ENCODE data around the gene KDM2A.
A peak's percentile ranks its signal among the peaks of the same experiment; 100 is the strongest.
"Not testable (repeated sequence)": the region's sequence is repeated elsewhere in the genome, so short reads cannot be mapped to it uniquely, and the experiment has no call there.

KDM2A gene

DNA sequence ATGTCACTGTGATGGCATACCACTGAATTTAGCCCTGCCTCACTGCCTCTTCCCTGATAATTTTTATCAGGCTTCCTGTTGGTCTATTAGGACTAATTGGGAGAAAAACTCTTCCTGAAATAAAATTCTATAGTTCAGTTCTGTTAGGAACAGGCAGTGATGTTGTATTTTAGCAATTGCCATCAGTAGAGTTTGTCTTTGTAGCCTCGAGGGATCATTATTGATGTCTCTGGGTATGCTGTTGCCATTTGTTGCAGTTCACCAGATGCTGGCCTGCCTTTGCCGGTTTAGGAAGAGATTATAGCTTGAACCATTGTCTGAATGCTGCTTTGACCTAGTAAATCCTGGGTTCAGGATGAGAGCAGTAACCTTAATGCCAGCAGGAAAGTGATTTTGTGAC, 41.0 kb downstream of the KDM2A start:
- no peaks in the 10 kb centered on the region for H3K27me3 Mint-ChIP-seq
- H3K9me3 Mint-ChIP-seq, result no peaks in the 10 kb centered on the region
- H3K36me3 Mint-ChIP-seq (ENCODE audit: insufficient read depth), result peaks cover 21% of the 10 kb centered on the region
- H3K27ac Mint-ChIP-seq (ENCODE audit: low read depth), result peak overlapping the region; percentile 77
- peaks cover 63% of the 10 kb centered on the region for H3K4me1 Mint-ChIP-seq
- ATAC-seq (replicated peaks; ENCODE audit: extremely low read depth, poor library complexity, severe bottlenecking), result no peak
- H3K4me3 Mint-ChIP-seq, result no peak overlapping the region
- no peak for DNase-seq (ENCODE audit: low spot score in 2 of 2)

DNA sequence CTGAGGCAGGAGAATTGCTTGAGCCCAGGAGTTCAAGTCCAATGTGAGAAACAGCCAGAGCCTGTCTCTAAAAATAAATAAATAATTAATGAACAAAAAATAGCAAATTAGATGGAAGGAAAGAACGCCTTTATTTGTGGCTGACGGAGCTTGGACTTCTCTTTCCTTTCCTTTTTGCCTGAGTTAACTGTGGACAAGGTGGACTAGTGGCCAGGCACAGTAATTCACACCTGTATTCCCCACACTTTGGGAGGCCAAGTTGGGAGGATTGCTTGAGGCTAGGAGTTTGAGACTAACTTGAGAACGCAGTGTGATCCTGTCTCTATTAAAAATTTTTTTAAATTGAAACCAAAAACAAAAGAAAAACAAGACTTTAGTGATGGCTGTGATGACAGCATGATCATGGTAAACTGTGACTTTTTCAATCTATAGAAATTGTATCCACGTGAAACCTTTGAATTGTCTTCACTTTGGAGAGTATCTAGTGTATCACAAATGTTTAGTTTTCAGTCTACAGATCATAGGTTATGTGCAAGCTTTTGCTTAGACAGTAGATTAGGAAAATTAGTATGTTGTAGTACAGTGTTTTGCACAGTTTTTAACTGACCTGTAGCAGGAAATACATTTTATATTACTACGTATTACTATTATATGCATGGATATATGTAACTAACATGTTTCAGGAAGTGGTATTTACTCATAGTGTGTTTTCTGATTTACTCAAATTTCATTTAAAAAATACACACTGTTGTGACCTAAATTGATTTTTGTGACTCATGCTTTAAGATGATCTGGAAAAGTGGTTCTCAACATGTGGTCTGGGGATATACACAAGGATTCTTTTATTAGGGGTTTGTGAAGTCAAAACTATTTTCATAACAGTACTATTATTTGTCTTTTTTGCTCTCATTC, 42.1 kb downstream of the KDM2A start:
- Mint-ChIP-seq H3K27me3 (no peaks in the 10 kb centered on the region), H3K27ac (ENCODE audit: low read depth) (peak overlapping the region; percentile 77), H3K36me3 (ENCODE audit: insufficient read depth) (peaks cover 22% of the 10 kb centered on the region), H3K4me3 (no peak overlapping the region), H3K9me3 (no peaks in the 10 kb centered on the region), H3K4me1 (peaks cover 69% of the 10 kb centered on the region)
- ATAC-seq (replicated peaks; ENCODE audit: extremely low read depth, poor library complexity, severe bottlenecking) (peak; percentile 36), DNase-seq (ENCODE audit: low spot score in 2 of 2) (no peak)

DNA sequence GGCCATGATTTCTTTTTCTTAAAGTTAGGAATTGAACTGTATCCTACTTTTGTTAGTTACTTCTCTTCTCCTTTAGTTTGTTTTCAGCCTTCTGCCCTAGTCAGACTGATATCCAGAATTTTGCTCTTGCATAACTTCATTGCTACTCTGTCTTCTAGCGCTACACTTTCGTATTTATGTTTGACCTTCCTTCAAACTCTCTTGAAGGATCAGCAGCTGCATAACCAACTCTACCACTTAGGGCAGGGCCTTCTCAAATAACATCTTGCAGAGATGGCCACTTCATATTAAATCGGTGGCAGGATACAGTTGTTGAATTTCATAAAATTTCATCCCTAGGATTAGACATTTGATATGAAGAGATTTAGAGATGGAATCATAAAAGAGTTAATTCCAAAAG, 43.9 kb downstream of the KDM2A start:
- H3K4me3 Mint-ChIP-seq, result no peak overlapping the region
- H3K4me1 Mint-ChIP-seq, result peaks cover 69% of the 10 kb centered on the region
- no peaks in the 10 kb centered on the region for H3K27me3 Mint-ChIP-seq
- DNase-seq (ENCODE audit: low spot score in 2 of 2) (no peak), ATAC-seq (replicated peaks; ENCODE audit: extremely low read depth, poor library complexity, severe bottlenecking) (no peak)
- H3K27ac Mint-ChIP-seq (ENCODE audit: low read depth), result peak overlapping the region; percentile 67
- peaks cover 20% of the 10 kb centered on the region for H3K36me3 Mint-ChIP-seq (ENCODE audit: insufficient read depth)
- no peaks in the 10 kb centered on the region for H3K9me3 Mint-ChIP-seq

DNA sequence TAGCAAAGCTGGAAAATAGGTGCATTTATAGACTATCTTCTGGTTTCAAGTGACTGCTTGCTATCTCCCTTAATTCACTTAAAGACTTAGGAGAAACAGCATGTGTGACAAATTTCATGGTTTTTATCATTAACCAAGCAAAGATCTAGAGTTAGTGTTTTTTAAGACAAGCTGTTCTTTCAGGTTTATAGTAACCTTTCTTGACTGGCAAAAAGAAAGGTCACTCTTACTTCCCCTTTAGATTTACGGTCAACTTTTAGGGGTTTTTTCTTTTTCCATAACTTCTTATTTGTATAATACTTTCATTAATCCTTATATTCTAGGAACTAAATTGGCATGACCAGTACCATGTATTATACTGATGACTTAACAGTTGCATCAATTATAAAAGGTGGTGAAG, 46.6 kb downstream of the KDM2A start:
- Mint-ChIP-seq H3K4me3 (no peak overlapping the region), H3K9me3 (no peaks in the 10 kb centered on the region), H3K27ac (ENCODE audit: low read depth) (peak overlapping the region; percentile 78), H3K27me3 (no peaks in the 10 kb centered on the region), H3K4me1 (peaks cover 52% of the 10 kb centered on the region), H3K36me3 (ENCODE audit: insufficient read depth) (peaks cover 17% of the 10 kb centered on the region)
- DNase-seq (ENCODE audit: low spot score in 2 of 2) (no peak), ATAC-seq (replicated peaks; ENCODE audit: extremely low read depth, poor library complexity, severe bottlenecking) (no peak)

DNA sequence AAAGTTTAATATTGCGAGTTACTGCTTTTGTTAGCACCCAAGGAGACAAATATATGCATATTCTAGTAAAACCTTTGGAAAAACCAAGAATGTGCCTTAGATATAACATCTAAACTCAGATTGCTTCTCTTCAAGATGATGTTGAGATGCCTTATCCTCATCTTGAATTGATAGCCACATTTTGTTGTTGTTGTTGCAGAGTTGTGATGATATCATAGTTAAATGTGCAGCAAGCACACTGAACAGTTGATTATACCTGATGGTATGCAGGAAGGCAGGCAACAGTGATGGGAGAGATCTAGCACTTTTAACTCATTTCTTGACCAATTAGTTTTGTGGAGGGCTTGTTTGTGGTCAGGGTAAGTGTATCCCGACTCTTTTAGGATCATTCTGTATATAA, 48.0 kb downstream of the KDM2A start:
- ATAC-seq (replicated peaks; ENCODE audit: extremely low read depth, poor library complexity, severe bottlenecking) (no peak), DNase-seq (ENCODE audit: low spot score in 2 of 2) (no peak)
- Mint-ChIP-seq H3K36me3 (ENCODE audit: insufficient read depth) (peaks cover 19% of the 10 kb centered on the region), H3K4me1 (peaks cover 56% of the 10 kb centered on the region), H3K27me3 (no peaks in the 10 kb centered on the region), H3K4me3 (no peak overlapping the region), H3K9me3 (no peaks in the 10 kb centered on the region), H3K27ac (ENCODE audit: low read depth) (no peak overlapping the region)

DNA sequence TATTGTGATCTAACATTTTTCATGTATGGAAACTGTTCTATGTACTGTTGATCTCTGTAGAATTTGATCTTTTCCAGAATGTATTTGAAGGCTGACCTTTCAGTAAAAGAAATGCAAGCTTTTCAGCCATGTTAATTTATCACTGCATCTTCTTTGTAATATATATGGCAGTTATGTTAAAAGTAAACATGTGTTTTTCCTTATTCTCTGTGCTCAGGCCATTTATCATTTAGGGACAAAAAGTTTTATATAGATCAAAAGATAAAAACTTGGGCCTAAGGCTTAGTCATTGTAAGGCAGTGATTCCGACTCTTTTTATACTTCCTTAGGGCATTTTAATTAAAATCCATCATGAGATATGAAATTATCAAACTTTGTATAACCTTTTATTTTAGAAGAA, 48.7 kb downstream of the KDM2A start:
- Mint-ChIP-seq H3K4me3 (no peak overlapping the region), H3K27ac (ENCODE audit: low read depth) (no peak overlapping the region), H3K9me3 (no peaks in the 10 kb centered on the region), H3K4me1 (peaks cover 58% of the 10 kb centered on the region), H3K27me3 (no peaks in the 10 kb centered on the region), H3K36me3 (ENCODE audit: insufficient read depth) (peaks cover 22% of the 10 kb centered on the region)
- ATAC-seq (replicated peaks; ENCODE audit: extremely low read depth, poor library complexity, severe bottlenecking) (no peak), DNase-seq (ENCODE audit: low spot score in 2 of 2) (no peak)

DNA sequence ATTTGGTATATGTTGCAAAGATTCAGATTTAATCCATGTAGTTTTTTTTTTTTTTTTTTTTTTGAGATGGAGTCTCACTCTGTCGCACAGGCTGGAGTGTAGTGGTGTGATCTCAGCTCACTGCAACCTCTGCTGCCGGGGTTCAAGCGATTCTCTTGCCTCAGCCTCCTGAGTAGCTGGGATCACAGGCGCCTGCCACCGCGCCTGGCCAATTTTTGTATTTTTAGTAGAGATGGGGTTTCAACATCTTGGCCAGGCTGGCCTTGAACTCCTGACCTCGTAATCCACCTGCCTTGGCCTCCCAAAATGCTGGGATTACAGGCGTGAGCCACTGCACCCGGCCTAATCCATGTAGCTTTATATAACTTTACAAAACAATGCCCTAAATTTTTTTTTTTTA, 49.8 kb downstream of the KDM2A start:
- Mint-ChIP-seq H3K4me1 (peaks cover 48% of the 10 kb centered on the region), H3K36me3 (ENCODE audit: insufficient read depth) (peaks cover 18% of the 10 kb centered on the region), H3K27ac (ENCODE audit: low read depth) (peak overlapping the region; percentile 89)
- not testable (repeated sequence) for ATAC-seq (replicated peaks; ENCODE audit: extremely low read depth, poor library complexity, severe bottlenecking); H3K4me3 Mint-ChIP-seq; DNase-seq (ENCODE audit: low spot score in 2 of 2); H3K27me3 Mint-ChIP-seq; H3K9me3 Mint-ChIP-seq

DNA sequence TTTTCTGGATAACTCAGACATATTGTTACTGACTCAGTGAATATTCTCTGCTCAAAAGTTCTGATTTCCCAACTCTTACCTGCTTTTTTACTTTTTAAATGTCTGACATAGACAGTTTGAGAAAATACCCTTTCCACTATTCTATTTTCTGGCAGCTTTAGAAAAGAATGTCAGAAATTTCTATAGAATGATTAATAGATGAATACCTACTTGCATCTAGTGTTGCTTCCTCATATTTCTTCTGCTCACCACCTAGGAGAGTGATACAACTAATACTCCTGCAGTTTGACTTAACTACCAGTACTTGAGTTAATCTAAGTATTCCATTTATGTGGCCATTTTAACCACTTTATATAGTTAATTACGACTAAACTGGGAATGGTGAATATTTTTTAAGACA, 55.2 kb downstream of the KDM2A start:
- Mint-ChIP-seq H3K4me1 (peaks cover 61% of the 10 kb centered on the region), H3K27me3 (no peaks in the 10 kb centered on the region), H3K36me3 (ENCODE audit: insufficient read depth) (peaks cover 15% of the 10 kb centered on the region), H3K27ac (ENCODE audit: low read depth) (no peak overlapping the region), H3K4me3 (no peak overlapping the region), H3K9me3 (no peaks in the 10 kb centered on the region)
- DNase-seq (ENCODE audit: low spot score in 2 of 2), result no peak
- ATAC-seq (replicated peaks; ENCODE audit: extremely low read depth, poor library complexity, severe bottlenecking), result no peak

DNA sequence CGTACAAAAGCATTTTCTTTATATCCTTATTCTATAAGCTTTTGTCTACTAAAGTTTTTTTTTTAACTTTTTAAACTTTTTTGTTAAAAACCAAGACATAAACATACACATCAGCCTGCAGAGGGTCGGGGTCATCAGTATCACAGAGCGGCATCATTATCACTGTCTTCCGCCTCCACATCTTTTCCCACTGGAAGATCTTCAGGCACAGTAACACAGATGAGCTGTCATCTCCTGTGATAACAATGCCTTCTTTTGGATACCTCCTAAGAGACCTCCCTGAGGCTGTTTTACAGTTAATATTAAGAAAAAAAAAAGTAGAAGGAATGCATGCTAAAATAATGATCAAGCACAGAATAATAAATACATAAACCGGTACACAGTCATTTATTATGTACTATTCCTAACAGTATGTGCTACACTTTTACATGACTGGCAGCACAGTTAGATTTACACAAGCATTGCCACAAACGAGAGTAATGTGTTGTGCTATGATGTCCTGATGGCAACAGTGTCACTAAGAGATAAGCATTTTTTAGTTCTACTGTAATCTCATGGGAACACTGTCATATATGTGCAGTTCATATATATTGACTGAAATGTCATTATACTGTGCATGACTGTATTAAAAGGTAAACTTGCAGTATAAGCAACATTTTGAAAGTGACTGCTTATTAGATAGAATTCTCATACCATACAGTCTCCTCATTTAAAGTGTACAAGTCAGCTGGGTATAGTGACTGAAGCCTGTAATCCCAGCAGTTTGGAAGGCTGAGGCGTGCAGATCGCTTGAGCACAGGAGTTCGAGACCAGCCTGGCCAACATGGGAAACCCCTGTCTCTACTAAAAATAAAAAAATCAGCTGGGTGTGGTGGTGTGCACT, 58.6 kb downstream of the KDM2A start:
- H3K9me3 Mint-ChIP-seq, result no peaks in the 10 kb centered on the region
- H3K36me3 Mint-ChIP-seq (ENCODE audit: insufficient read depth), result peaks cover 33% of the 10 kb centered on the region
- no peak for DNase-seq (ENCODE audit: low spot score in 2 of 2)
- no peak overlapping the region for H3K4me3 Mint-ChIP-seq
- no peak for ATAC-seq (replicated peaks; ENCODE audit: extremely low read depth, poor library complexity, severe bottlenecking)
- H3K4me1 Mint-ChIP-seq, result peaks cover 41% of the 10 kb centered on the region
- H3K27me3 Mint-ChIP-seq, result no peaks in the 10 kb centered on the region
- no peak overlapping the region for H3K27ac Mint-ChIP-seq (ENCODE audit: low read depth)

DNA sequence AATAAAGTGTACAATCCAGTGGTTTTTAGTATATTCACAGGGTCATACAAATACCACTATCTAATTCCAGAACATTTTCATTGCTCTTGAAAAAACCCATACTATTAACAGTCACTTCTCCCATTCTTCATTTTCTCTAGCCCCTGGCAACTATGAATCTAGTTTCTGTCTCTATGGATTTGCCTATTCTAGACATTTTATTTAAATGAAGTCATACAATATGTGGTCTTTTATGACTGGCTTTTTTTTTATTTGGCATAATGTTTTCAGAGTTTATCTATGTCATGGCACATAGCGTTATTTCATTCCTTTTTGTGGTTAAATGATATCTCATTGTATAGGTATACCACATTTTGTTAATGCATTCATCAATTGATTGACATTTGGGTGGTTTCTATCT, 59.4 kb downstream of the KDM2A start:
- DNase-seq (ENCODE audit: low spot score in 2 of 2) (no peak), ATAC-seq (replicated peaks; ENCODE audit: extremely low read depth, poor library complexity, severe bottlenecking) (no peak)
- Mint-ChIP-seq H3K36me3 (ENCODE audit: insufficient read depth) (peaks cover 38% of the 10 kb centered on the region), H3K27ac (ENCODE audit: low read depth) (peak overlapping the region; percentile 27), H3K4me3 (no peak overlapping the region), H3K27me3 (no peaks in the 10 kb centered on the region), H3K4me1 (peaks cover 41% of the 10 kb centered on the region), H3K9me3 (no peaks in the 10 kb centered on the region)

DNA sequence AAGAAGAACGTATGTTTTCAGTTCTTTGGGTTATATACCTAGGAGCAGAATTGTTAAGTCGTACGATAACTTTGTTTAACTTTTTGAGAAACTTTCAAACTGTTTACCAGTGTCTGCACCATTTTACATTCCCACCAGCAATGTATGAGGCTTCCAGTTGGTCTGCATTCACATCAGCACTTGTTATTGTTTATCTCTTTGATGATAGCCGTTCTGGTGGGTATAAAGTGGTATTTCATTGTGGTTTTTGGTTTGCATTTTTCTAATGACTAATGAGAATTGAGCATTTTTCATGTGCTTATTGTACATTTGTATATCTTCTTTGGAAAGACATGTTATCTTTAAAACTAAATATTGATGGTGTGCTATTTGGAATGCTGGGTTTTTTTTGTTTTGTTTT, 59.8 kb downstream of the KDM2A start:
- DNase-seq (ENCODE audit: low spot score in 2 of 2) (no peak), ATAC-seq (replicated peaks; ENCODE audit: extremely low read depth, poor library complexity, severe bottlenecking) (no peak)
- Mint-ChIP-seq H3K4me3 (no peak overlapping the region), H3K4me1 (peaks cover 41% of the 10 kb centered on the region), H3K36me3 (ENCODE audit: insufficient read depth) (peaks cover 42% of the 10 kb centered on the region), H3K27me3 (no peaks in the 10 kb centered on the region), H3K9me3 (no peaks in the 10 kb centered on the region), H3K27ac (ENCODE audit: low read depth) (peak overlapping the region; percentile 27)

DNA sequence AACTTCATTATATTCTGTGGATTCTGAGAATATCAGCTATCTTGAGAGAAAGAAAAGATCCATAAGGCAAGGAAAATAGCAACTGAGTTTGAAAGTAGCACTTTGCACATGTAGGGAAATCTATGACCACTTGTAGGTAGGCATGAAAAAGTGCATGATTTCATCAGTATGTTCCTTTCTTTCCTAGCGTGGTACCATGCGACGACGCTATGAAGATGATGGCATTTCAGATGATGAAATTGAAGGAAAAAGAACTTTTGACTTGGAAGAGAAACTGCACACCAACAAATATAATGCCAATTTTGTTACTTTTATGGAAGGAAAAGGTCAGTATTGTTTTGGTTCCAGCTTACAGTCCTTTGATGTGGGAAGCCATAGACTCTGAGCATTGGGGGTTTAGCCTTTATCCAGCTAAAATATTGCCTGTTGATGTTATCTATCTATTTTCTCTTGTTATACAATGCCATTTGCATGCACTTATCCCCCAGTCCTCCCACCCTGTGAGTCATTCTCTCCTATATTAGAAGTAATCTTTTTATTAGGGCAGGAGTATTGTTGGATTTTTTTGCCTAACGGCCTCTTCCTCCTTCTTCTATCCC, 60.9 kb downstream of the KDM2A start:
- Mint-ChIP-seq H3K27me3 (no peaks in the 10 kb centered on the region), H3K9me3 (no peaks in the 10 kb centered on the region), H3K4me1 (peaks cover 32% of the 10 kb centered on the region), H3K4me3 (no peak overlapping the region), H3K27ac (ENCODE audit: low read depth) (peak overlapping the region; percentile 62), H3K36me3 (ENCODE audit: insufficient read depth) (peaks cover 51% of the 10 kb centered on the region)
- DNase-seq (ENCODE audit: low spot score in 2 of 2), result no peak
- ATAC-seq (replicated peaks; ENCODE audit: extremely low read depth, poor library complexity, severe bottlenecking), result no peak

All from central memory CD8-positive, alpha-beta T cell (primary cell).